Measurements from ENCODE around the gene UGP2. TPM values are rescaled to one million over a fixed set of nuclear protein-coding genes. Genes with fewer than 3 reads are reported as not detected.

The UGP2 gene
- total and polyA plus RNA-seq, 2 of the 8 experiments (the other 6 are each of a cell fraction or from before 2014, with no cell fraction given) = 278 to 956 TPM

GRCh38 chr2:63882395-63883105 is 40.9 kb downstream of the UGP2 start:
- Histone ChIP-seq H2BK15ac (ENCODE audit: low read length) (no peak overlapping the region), H4K20me1 (replicated peaks in 1 of 2; ENCODE audit: control insufficient read depth in 1 of 2, insufficient read depth in 2 of 2, low read length in 2 of 2) (peaks cover 14 to 16% of the 10 kb centered on the region in 2 experiments), H4K8ac (ENCODE audit: extremely low read depth, insufficient read depth, low read length) (no peak overlapping the region), H3K27me3 (replicated peaks in 1 of 4; ENCODE audit: control insufficient read depth in 3 of 4, extremely low read depth in 1 of 4, insufficient read depth in 3 of 4, low read length in 3 of 4) (no peaks in the 10 kb centered on the region), H3K23ac (ENCODE audit: insufficient read length) (no peak overlapping the region), H3K56ac (replicated peaks; ENCODE audit: insufficient read length, low read depth, low read length) (no peak overlapping the region), H3K18ac (ENCODE audit: extremely low read depth, low read length) (no peak overlapping the region), H3K27ac (ENCODE audit: low read depth, low read length) (no peak overlapping the region), H4K5ac (ENCODE audit: insufficient read length, low read depth, low read length) (no peak overlapping the region), H3K4me3 (ENCODE audit: extremely low read depth in 1 of 4, insufficient read depth in 2 of 4, low read depth in 3 of 4, low read length in 4 of 4) (no peak overlapping the region), H3K4me2 (ENCODE audit: insufficient read depth in 1 of 2, low read depth in 2 of 2, low read length in 2 of 2) (no peak overlapping the region), H3K4ac (replicated peaks; ENCODE audit: insufficient read length, low read depth, low read length) (no peak overlapping the region), H3K23me2 (ENCODE audit: low read depth, low read length) (no peaks in the 10 kb centered on the region), H3K79me1 (ENCODE audit: low read depth, low read length) (peaks cover 2% of the 10 kb centered on the region; the same call in 1 of the 2 replicates), H3K9me3 (ENCODE audit: insufficient read depth in 2 of 2, low read depth in 1 of 2, low read length in 1 of 2) (no peaks in the 10 kb centered on the region), H4K91ac (replicated peaks; ENCODE audit: insufficient read length, low read length) (no peak overlapping the region), H2AK5ac (ENCODE audit: low read depth, low read length) (no peak overlapping the region), H3K14ac (ENCODE audit: insufficient read length) (no peak overlapping the region), H3K36me3 (ENCODE audit: control insufficient read depth in 2 of 4, insufficient read depth in 4 of 4, low read length in 3 of 4) (peaks cover 29 to 93% (median 68%) of the 10 kb centered on the region in 4 experiments), H2BK20ac (ENCODE audit: low read length) (no peak overlapping the region), H3K9ac (replicated peaks in 1 of 4; ENCODE audit: extremely low read depth in 1 of 4, low read depth in 3 of 4, low read length in 3 of 4) (no peak overlapping the region), H3K4me1 (replicated peaks in 1 of 4; ENCODE audit: control insufficient read depth in 3 of 4, insufficient read depth in 4 of 4, low read length in 3 of 4) (peaks cover 0 to 9% (median 3%) of the 10 kb centered on the region in 4 experiments; a peak in 6 of 7 replicates), H2BK12ac (ENCODE audit: low read depth, low read length) (no peak overlapping the region), H2BK5ac (ENCODE audit: low read depth, low read length) (no peak overlapping the region), H2BK120ac (replicated peaks; ENCODE audit: low read depth, low read length) (no peak overlapping the region), H2AFZ (ENCODE audit: low read length) (no peak overlapping the region), H3K79me2 (ENCODE audit: control insufficient read depth in 1 of 2, insufficient read depth in 2 of 2, low read length in 2 of 2) (peaks cover 0 to 63% of the 10 kb centered on the region in 2 experiments; a peak in 2 of 4 replicates)
- ChIA-PET CTCF (ENCODE audit: partially characterized antibody) (interaction anchor here (0.6 kb wide), 1 partner anchor 449 kb away, joined by 3 read pairs; no protein-coding TSS in a partner anchor), POLR2A (ENCODE audit: partially characterized antibody) (interaction anchor here (1.1 to 1.4 kb wide), 6 partner anchors 8 to 40 kb away, joined by 3 to 9 read pairs (median 5); no protein-coding TSS in a partner anchor)
- FAIRE-seq = no peak
- TF ChIP-seq RNF2 (IDR thresholded peaks at IDR 0.05; ENCODE audit: borderline replicate concordance, low read depth, low read length, missing control alignments, poor library complexity, severe bottlenecking) (no peak), POLR2A (IDR thresholded peaks at IDR 0.05; ENCODE audit: control extremely low read depth in 1 of 2, low read depth in 2 of 2, low read length in 2 of 2) (peak in 1 of 2 experiments; percentile 38; a peak in 1 of 3 replicates)
- TF ChIP-seq, protein P1, sequence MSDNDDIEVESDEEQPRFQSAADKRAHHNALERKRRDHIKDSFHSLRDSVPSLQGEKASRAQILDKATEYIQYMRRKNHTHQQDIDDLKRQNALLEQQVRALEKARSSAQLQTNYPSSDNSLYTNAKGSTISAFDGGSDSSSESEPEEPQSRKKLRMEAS (IDR thresholded peaks at IDR 0.05) = no peak
- WGBS, 2 experiments (ENCODE audit: extremely low coverage in 1 of 2, insufficient coverage in 1 of 2, insufficient read length in 1 of 2, insufficient replicate concordance in 2 of 2, low coverage in 1 of 2, low lambda C conversion rate in 2 of 2, missing lambda C conversion rate in 1 of 2) = 95% methylated on average over 3 of the region's 3 CpGs; no CpG with 5 or more reads in 1 of the 2 experiments
- no peak for DNase-seq (ENCODE audit: low read depth in 1 of 2, low spot score in 2 of 2)

All from H1 (cell line).